Aorta (tissue), 5 donors: ENCODE results near the gene FGF21. TPM values are rescaled to one million over a fixed set of nuclear protein-coding genes. Genes with fewer than 3 reads are reported as not detected.
"Not testable (repeated sequence)": the region's sequence is repeated elsewhere in the genome, so short reads cannot be mapped to it uniquely, and the experiment has no call there.

Experiments used
- ATAC-seq: fragments of 200-7000 bp; cut with Tn5 transposase; one replicate; pipeline ENCODE4 v1.9.1; 2022; ENCODE audit warnings: moderate library complexity; ENCODE audit not compliant: low FRiP score
- DNase-seq, 2 donors: peaks; one replicate each; pipeline ENCODE4 v3.0.0-alpha.2; 2020
- H3K27ac ChIP-seq, 2 donors: one replicate each; pipeline ENCODE4 v1.5.1; 2013; ENCODE audit warnings: low read length in 2 of 2, mild to moderate bottlenecking in 2 of 2, moderate library complexity in 2 of 2, control low read depth in 1 of 2, inconsistent platforms in 1 of 2, low read depth in 1 of 2
- H3K27me3 ChIP-seq, 2 donors: one replicate each; pipeline ENCODE4 v1.6.1; 2013; ENCODE audit warnings: control low read depth in 1 of 2, low read length in 1 of 2, mild to moderate bottlenecking in 1 of 2, moderate library complexity in 1 of 2; ENCODE audit not compliant: insufficient read depth in 2 of 2, control insufficient read depth in 1 of 2
- H3K36me3 ChIP-seq, 2 donors: one replicate each; pipeline ENCODE4 v1.6.1; 2013; ENCODE audit warnings: control low read depth in 1 of 2, low read length in 1 of 2, mild to moderate bottlenecking in 1 of 2; ENCODE audit not compliant: insufficient read depth in 2 of 2, control insufficient read depth in 1 of 2
- H3K4me1 ChIP-seq, 2 donors: one replicate each; pipeline ENCODE4 v1.6.1; 2013; ENCODE audit warnings: low read length in 2 of 2, control low read depth in 1 of 2, mild to moderate bottlenecking in 1 of 2, moderate library complexity in 1 of 2; ENCODE audit not compliant: insufficient read depth in 2 of 2, control insufficient read depth in 1 of 2
- H3K4me3 ChIP-seq, 2 donors: one replicate each; pipeline ENCODE4 v1.5.1; 2013; ENCODE audit warnings: low read length in 2 of 2, control low read depth in 1 of 2, mild to moderate bottlenecking in 1 of 2
- H3K9me3 ChIP-seq: one replicate; pipeline ENCODE4 v1.6.1; 2013; ENCODE audit warnings: mild to moderate bottlenecking, low read length; ENCODE audit not compliant: control insufficient read depth
- WGBS, 2 donors: extraction: QIAGEN DNeasy Blood & Tissue Kit; methylation state at CpG; one replicate each; pipeline ENCODE4 v1.1.7; 2013; 5-methylcytosine and 5-hydroxymethylcytosine counted together
- intact Hi-C, 2 donors: fragments of 100-400 bp; cut with DNase I; formaldehyde crosslinking; loops; one replicate each; pipeline versions ENCODE4 v1.14.2 to v1.15.0; 2022
- polyA plus RNA-seq, 2 donors: library from polyadenylated mRNA; stranded (reverse); fragments of 200-250 nt; gene quantifications; one replicate each; pipeline ENCODE4 v1.2.3, GENCODE V29; 2013
- total RNA-seq, 2 donors: library from RNA; stranded (reverse); fragmentation: NEBNext Ultra II Directional; extraction: Animal tissue kit (Norgen Biotek cat#: 25700); gene quantifications; one replicate each; pipeline ENCODE4 v1.2.1, GENCODE V29; 2021
- donor health status: healthy with polysubstance abuse.
- donor health status: Bipolar disorder and iron deficiency.
- donor health status: DM: no; HTN: no; CAD: no.
- donor health status: DM: no; HTN: no; CAD: no.
- donor health status: DM: yes; HTN: yes; CAD: no.

FGF21 gene
- total and polyA plus RNA-seq, 4 donors: not detected

- ATAC-seq (peak; percentile 6), DNase-seq (peak in 1 of 2 donors; percentile 77)
- Histone ChIP-seq H3K27ac (no peak overlapping the region), H3K27me3 (no peaks in the 10 kb centered on the region), H3K36me3 (no peaks in the 10 kb centered on the region), H3K9me3 (no peaks in the 10 kb centered on the region), H3K4me1 (no peaks in the 10 kb centered on the region), H3K4me3 (no peak overlapping the region)
- WGBS, 2 donors: 6% methylated on average over 20 to 24 of the region's 24 CpGs
- intact Hi-C loops: loop anchor here in 1 of 2 donors (5.0 kb wide), 1 partner anchor 69 kb away; the partner anchor contains the start of gene CA11
Observed at GRCh38 chr19:48716562-48717291, 38.6 kb upstream of the FGF21 start.

- intact Hi-C loops: loop anchor here in 1 of 2 donors (5.0 kb wide), 1 partner anchor 71 kb away; the partner anchor contains the start of gene CA11
- not testable (repeated sequence) for H3K4me1 ChIP-seq, H3K36me3 ChIP-seq, H3K27ac ChIP-seq, H3K4me3 ChIP-seq, DNase-seq, ATAC-seq, H3K9me3 ChIP-seq, H3K27me3 ChIP-seq
- 89 to 93% methylated on average over 12 to 13 of the region's 13 CpGs for WGBS, 2 donors
Observed at GRCh38 chr19:48718106-48718505, 37.2 kb upstream of the FGF21 start.

GRCh38 chr19:48718711-48719231 lies 36.6 kb upstream of the FGF21 start:
- Histone ChIP-seq H3K36me3 (no peaks in the 10 kb centered on the region), H3K27me3 (no peaks in the 10 kb centered on the region), H3K4me3 (no peak overlapping the region), H3K9me3 (no peaks in the 10 kb centered on the region), H3K27ac (no peak overlapping the region), H3K4me1 (no peaks in the 10 kb centered on the region)
- 32 to 41% methylated on average over 15 of the region's 15 CpGs for WGBS, 2 donors
- DNase-seq: no peak
- intact Hi-C loops: loop anchor here in 1 of 2 donors (5.0 kb wide), 1 partner anchor 71 kb away; the partner anchor contains the start of gene CA11
- ATAC-seq: no peak

- Histone ChIP-seq H3K27ac (peak within 1 kb of the TSS in 1 of 2 donors; percentile 22), H3K36me3 (no peaks in the 10 kb centered on the region), H3K4me3 (no peak within 1 kb of the TSS), H3K27me3 (no peaks in the 10 kb centered on the region), H3K9me3 (no peaks in the 10 kb centered on the region), H3K4me1 (no peaks in the 10 kb centered on the region)
- intact Hi-C loops: loop anchor here in 1 of 2 donors (5.0 kb wide), 1 partner anchor 72 kb away; the partner anchor contains the start of gene CA11
- 65 to 72% methylated on average over 30 to 33 of the region's 33 CpGs for WGBS, 2 donors
- DNase-seq: peak in 1 of 2 donors; percentile 63
- no peak for ATAC-seq
Observed at GRCh38 chr19:48719263-48720171, 35.8 kb upstream of the FGF21 start, which contains the start of gene MAMSTR. Gene MAMSTR (minus strand): TSS chr19:48719725. CDS start chr19:48719031, 694 bp downstream.

GRCh38 chr19:48720251-48720612 lies 35.1 kb upstream of the FGF21 start:
- DNase-seq (no peak), ATAC-seq (peak; percentile 13)
- intact Hi-C loops: no loop called here
- Histone ChIP-seq H3K4me1 (no peaks in the 10 kb centered on the region), H3K36me3 (no peaks in the 10 kb centered on the region), H3K27me3 (no peaks in the 10 kb centered on the region), H3K9me3 (no peaks in the 10 kb centered on the region), H3K27ac (peak overlapping the region in 1 of 2 donors; percentile 22), H3K4me3 (no peak overlapping the region)
- 2% methylated on average over 12 of the region's 12 CpGs for WGBS, 2 donors

- Histone ChIP-seq H3K4me1 (no peaks in the 10 kb centered on the region), H3K27me3 (no peaks in the 10 kb centered on the region), H3K36me3 (no peaks in the 10 kb centered on the region), H3K4me3 (peak overlapping the region; percentile 15 to 31), H3K27ac (peak overlapping the region in 1 of 2 donors; percentile 93), H3K9me3 (no peaks in the 10 kb centered on the region)
- 1% methylated on average over 42 of the region's 42 CpGs for WGBS, 2 donors
- peak; percentile 90 for ATAC-seq
- DNase-seq: peak; percentile 99 to 100
- intact Hi-C loops: no loop called here
Observed at GRCh38 chr19:48720613-48721296, 34.6 kb upstream of the FGF21 start.

- H3K4me1 ChIP-seq: no peaks in the 10 kb centered on the region
- 80 to 81% methylated on average over 11 of the region's 11 CpGs for WGBS, 2 donors
- DNase-seq (no peak), ATAC-seq (no peak)
- no peaks in the 10 kb centered on the region for H3K27me3 ChIP-seq
- H3K9me3 ChIP-seq: no peaks in the 10 kb centered on the region
- intact Hi-C loops: no loop called here
- H3K27ac ChIP-seq: no peak overlapping the region
- no peaks in the 10 kb centered on the region for H3K36me3 ChIP-seq
- no peak overlapping the region for H3K4me3 ChIP-seq
Observed at GRCh38 chr19:48722196-48722708, 33.1 kb upstream of the FGF21 start.
